OCI-LY7 (cell line): ENCODE data around the gene NTNG2. TPM values are rescaled to one million over a fixed set of nuclear protein-coding genes. Genes with fewer than 3 reads are reported as not detected.
"Not testable (repeated sequence)": the region's sequence is repeated elsewhere in the genome, so short reads cannot be mapped to it uniquely, and the experiment has no call there.

ENCODE experiments used
- BruUV-seq: library from RNA; stranded (reverse); fragments of 400-500 nt; replicated peaks from 2 replicates; lab custom pipeline; 2021; lab: Mats Ljungman, UMichigan
- CTCF ChIA-PET: fragments of 300-600 bp; sonication (Branson Sonifier 250); formaldehyde crosslinking; loops from one replicate; lab custom pipeline; 2022; ENCODE audit warnings: antibody characterized with exemption; ENCODE audit not compliant: unreplicated experiment; lab: Charles Lee
- POLR2A ChIA-PET: fragments of 300-600 bp; sonication (Branson Sonifier 250); formaldehyde crosslinking; loops from one replicate; lab custom pipeline; 2022; ENCODE audit warnings: antibody characterized with exemption; lab: Charles Lee
- DNase-seq: peaks from one replicate; pipeline ENCODE4 v3.0.0-alpha.2; 2015; ENCODE audit warnings: low spot score
- H2AFZ ChIP-seq: fragments of 200-600 bp; sonication (generic), shearing (Covaris generic); 2 replicates; pipeline ENCODE4 v1.6.1; 2014; ENCODE audit warnings: mild to moderate bottlenecking, antibody characterized with exemption, low read length, moderate library complexity
- H3K27ac ChIP-seq: fragments of 200-600 bp; sonication (generic); 2 replicates; pipeline ENCODE4 v1.5.1; 2014; ENCODE audit warnings: mixed run types, low read depth, mild to moderate bottlenecking, moderate library complexity, low read length, inconsistent platforms; ENCODE audit not compliant: poor library complexity, severe bottlenecking
- H3K36me3 ChIP-seq: fragments of 200-600 bp; sonication (generic); 2 replicates; pipeline ENCODE4 v1.6.1; 2014; ENCODE audit warnings: mild to moderate bottlenecking, antibody characterized with exemption, low read length, moderate library complexity, mixed read lengths; ENCODE audit not compliant: insufficient read depth
- H3K4me1 ChIP-seq: fragments of 200-600 bp; sonication (generic); 2 replicates; pipeline ENCODE4 v1.5.1; 2014; ENCODE audit warnings: mild to moderate bottlenecking, low read length; ENCODE audit not compliant: insufficient read depth, poor library complexity, severe bottlenecking
- H3K4me2 ChIP-seq: fragments of 200-600 bp; sonication (generic); 2 replicates; pipeline ENCODE4 v1.6.1; 2014; ENCODE audit warnings: mild to moderate bottlenecking, low read length
- H3K4me3 ChIP-seq: fragments of 200-600 bp; sonication (generic); 2 replicates; pipeline ENCODE4 v1.5.1; 2014; ENCODE audit warnings: mild to moderate bottlenecking, low read depth, low read length; ENCODE audit not compliant: poor library complexity, severe bottlenecking
- H3K79me2 ChIP-seq: fragments of 200-600 bp; sonication (generic); 2 replicates; pipeline ENCODE4 v1.6.1; 2016; ENCODE audit warnings: low read depth, mild to moderate bottlenecking, low read length, moderate library complexity, mixed read lengths; ENCODE audit not compliant: insufficient read depth
- H3K9me2 ChIP-seq: fragments of 200-600 bp; sonication (generic); 2 replicates; pipeline ENCODE4 v1.6.1; 2016; ENCODE audit warnings: mild to moderate bottlenecking, low read length, mixed read lengths; ENCODE audit not compliant: insufficient read depth
- H3K9me3 ChIP-seq: fragments of 200-600 bp; sonication (generic); 2 replicates; pipeline ENCODE4 v1.6.1; 2014; ENCODE audit warnings: mild to moderate bottlenecking, mixed run types, low read length, mixed read lengths
- H4K20me1 ChIP-seq: fragments of 200-600 bp; sonication (generic); 2 replicates; pipeline ENCODE4 v1.6.1; 2014; ENCODE audit warnings: mild to moderate bottlenecking, antibody characterized with exemption, low read length, moderate library complexity, mixed read lengths; ENCODE audit not compliant: insufficient read depth
- EZH2phosphoT487 ChIP-seq: fragments of 200-600 bp; sonication (generic); IDR thresholded peaks from 2 replicates; pipeline ENCODE4 v1.6.1; 2018; ENCODE audit warnings: low read depth, borderline replicate concordance, mild to moderate bottlenecking, mixed run types, antibody characterized with exemption, low read length, moderate library complexity, mixed read lengths
- intact Hi-C: fragments of 100-400 bp; cut with micrococcal nuclease; formaldehyde crosslinking; loops from one replicate; pipeline ENCODE4 v1.10.0; 2022; ENCODE audit not compliant: unreplicated experiment
- total RNA-seq, 2 experiments: library from RNA; depleted of rRNA in 1 of 2; stranded (reverse); fragments of >200 nt in 1 of 2; shearing (Covaris generic) in 1 of 2; gene quantifications; 2 replicates each; pipeline ENCODE4 v1.2.3, GENCODE V29; 2014 to 2022
- TF ChIP-seq, protein P1 (sequence below): fragments of 200-600 bp; sonication (generic); conservative IDR thresholded peaks from 2 replicates; pipeline ENCODE4 v1.5.1; 2014; ENCODE audit warnings: mild to moderate bottlenecking, antibody characterized with exemption, low read length, moderate library complexity, mixed read lengths

NTNG2 gene
- total RNA-seq, 2 experiments from 2014 or later = 3.2 to 7.5 TPM

GRCh38 chr9:132126680-132127236, 35.1 kb upstream of the NTNG2 start:
- H3K79me2 ChIP-seq = no peaks in the 10 kb centered on the region
- no peak overlapping the region for H3K4me3 ChIP-seq
- H3K4me1 ChIP-seq = no peaks in the 10 kb centered on the region
- no peak overlapping the region for H3K4me2 ChIP-seq
- H3K27ac ChIP-seq = no peak overlapping the region
- ChIA-PET POLR2A (no interaction called here), CTCF (interaction anchor here (0.6 kb wide), 1 partner anchor 142 kb away, joined by 3 read pairs; no protein-coding TSS in a partner anchor)
- intact Hi-C loops = no loop called here
- no peaks in the 10 kb centered on the region for H4K20me1 ChIP-seq
- H3K9me3 ChIP-seq = no peaks in the 10 kb centered on the region
- no peak for DNase-seq
- BruUV-seq = no TSS peak
- H3K9me2 ChIP-seq = no peaks in the 10 kb centered on the region
- H2AFZ ChIP-seq = no peak overlapping the region
- TF ChIP-seq EZH2phosphoT487 = no peak
- TF ChIP-seq, protein P1, sequence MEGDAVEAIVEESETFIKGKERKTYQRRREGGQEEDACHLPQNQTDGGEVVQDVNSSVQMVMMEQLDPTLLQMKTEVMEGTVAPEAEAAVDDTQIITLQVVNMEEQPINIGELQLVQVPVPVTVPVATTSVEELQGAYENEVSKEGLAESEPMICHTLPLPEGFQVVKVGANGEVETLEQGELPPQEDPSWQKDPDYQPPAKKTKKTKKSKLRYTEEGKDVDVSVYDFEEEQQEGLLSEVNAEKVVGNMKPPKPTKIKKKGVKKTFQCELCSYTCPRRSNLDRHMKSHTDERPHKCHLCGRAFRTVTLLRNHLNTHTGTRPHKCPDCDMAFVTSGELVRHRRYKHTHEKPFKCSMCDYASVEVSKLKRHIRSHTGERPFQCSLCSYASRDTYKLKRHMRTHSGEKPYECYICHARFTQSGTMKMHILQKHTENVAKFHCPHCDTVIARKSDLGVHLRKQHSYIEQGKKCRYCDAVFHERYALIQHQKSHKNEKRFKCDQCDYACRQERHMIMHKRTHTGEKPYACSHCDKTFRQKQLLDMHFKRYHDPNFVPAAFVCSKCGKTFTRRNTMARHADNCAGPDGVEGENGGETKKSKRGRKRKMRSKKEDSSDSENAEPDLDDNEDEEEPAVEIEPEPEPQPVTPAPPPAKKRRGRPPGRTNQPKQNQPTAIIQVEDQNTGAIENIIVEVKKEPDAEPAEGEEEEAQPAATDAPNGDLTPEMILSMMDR = no peak
- H3K36me3 ChIP-seq = no peaks in the 10 kb centered on the region

- TF ChIP-seq EZH2phosphoT487 = no peak
- TF ChIP-seq, protein P1 = no peak
- intact Hi-C loops = no loop called here
- no peaks in the 10 kb centered on the region for H3K36me3 ChIP-seq
- CTCF ChIA-PET = no interaction called here
- H4K20me1 ChIP-seq = no peaks in the 10 kb centered on the region
- DNase-seq = no peak
- H3K9me3 ChIP-seq = no peaks in the 10 kb centered on the region
- no peak overlapping the region for H3K4me2 ChIP-seq
- BruUV-seq = no TSS peak
- H3K4me1 ChIP-seq = no peaks in the 10 kb centered on the region
- no peaks in the 10 kb centered on the region for H3K9me2 ChIP-seq
- H3K79me2 ChIP-seq = no peaks in the 10 kb centered on the region
- no peak overlapping the region for H2AFZ ChIP-seq
- H3K4me3 ChIP-seq = no peak overlapping the region
- POLR2A ChIA-PET = no interaction called here
- H3K27ac ChIP-seq = no peak overlapping the region
Measured at GRCh38 chr9:132127888-132128534, 33.8 kb upstream of the NTNG2 start.

DNA sequence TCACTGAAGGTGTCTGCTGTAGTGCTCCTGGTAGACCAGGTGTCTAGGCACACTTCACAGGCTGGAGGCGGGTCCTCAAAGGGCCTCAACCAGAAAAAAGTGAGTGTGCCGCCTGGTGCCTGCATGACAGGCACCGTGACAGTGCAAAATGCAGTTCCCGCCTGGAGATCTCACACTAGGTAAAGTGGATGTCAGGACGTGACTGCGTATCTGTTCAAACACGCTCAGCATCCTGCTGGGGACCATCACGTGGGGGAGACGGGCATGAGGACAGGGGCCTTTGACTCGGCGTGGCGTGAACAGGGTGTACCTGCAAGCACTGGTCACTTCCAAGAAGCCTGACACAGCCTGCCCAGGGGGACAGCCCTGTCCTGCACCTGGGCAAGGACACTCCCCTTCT, 32.3 kb upstream of the NTNG2 start:
- BruUV-seq = no TSS peak
- Histone ChIP-seq H3K4me3 (no peak overlapping the region), H3K9me2 (no peaks in the 10 kb centered on the region), H3K4me1 (no peaks in the 10 kb centered on the region), H4K20me1 (no peaks in the 10 kb centered on the region), H3K36me3 (no peaks in the 10 kb centered on the region), H3K4me2 (no peak overlapping the region), H3K27ac (no peak overlapping the region), H2AFZ (no peak overlapping the region), H3K9me3 (no peaks in the 10 kb centered on the region), H3K79me2 (no peaks in the 10 kb centered on the region)
- intact Hi-C loops = no loop called here
- POLR2A ChIA-PET = no interaction called here
- TF ChIP-seq, protein P1 = no peak
- no peak for TF ChIP-seq EZH2phosphoT487
- CTCF ChIA-PET = no interaction called here
- DNase-seq = no peak

GRCh38 chr9:132134085-132134484, 27.8 kb upstream of the NTNG2 start:
- H2AFZ ChIP-seq, H3K9me3 ChIP-seq, H3K4me2 ChIP-seq, H3K79me2 ChIP-seq, H4K20me1 ChIP-seq, H3K36me3 ChIP-seq, H3K9me2 ChIP-seq, DNase-seq, intact Hi-C loops, H3K4me3 ChIP-seq, H3K4me1 ChIP-seq, H3K27ac ChIP-seq, POLR2A ChIA-PET, BruUV-seq: not testable (repeated sequence)
- CTCF ChIA-PET = interaction anchor here (0.6 kb wide), 1 partner anchor 102 kb away, joined by 3 read pairs; no protein-coding TSS in a partner anchor
